H9 (cell line): Measurements from ENCODE around the gene THPO. TPM values are rescaled to one million over a fixed set of nuclear protein-coding genes. Genes with fewer than 3 reads are reported as not detected.

Experiments used
- DNase-seq: peaks from one replicate; pipeline ENCODE4 v3.0.0-alpha.2; 2017
- H2AFZ ChIP-seq: one replicate; pipeline ENCODE4 v1.6.1; 2013; ENCODE audit warnings: mild to moderate bottlenecking, low read length, control low read depth, moderate library complexity
- H2AK5ac ChIP-seq: 2 replicates; pipeline ENCODE4 v1.6.1; 2013; ENCODE audit warnings: low read length, control low read depth, mixed read lengths; ENCODE audit not compliant: insufficient read length
- H2BK120ac ChIP-seq: one replicate; pipeline ENCODE4 v1.6.1; 2013; ENCODE audit warnings: low read depth, mild to moderate bottlenecking, low read length, control low read depth, inconsistent platforms; ENCODE audit not compliant: poor library complexity, severe bottlenecking
- H2BK12ac ChIP-seq: 2 replicates; pipeline ENCODE4 v1.6.1; 2013; ENCODE audit warnings: low read length, control low read depth, mixed read lengths, low read depth; ENCODE audit not compliant: insufficient read length
- H2BK15ac ChIP-seq: 2 replicates; pipeline ENCODE4 v1.6.1; 2013; ENCODE audit warnings: low read depth, low read length, control low read depth
- H2BK20ac ChIP-seq: one replicate; pipeline ENCODE4 v1.6.1; 2013; ENCODE audit warnings: low read depth, mild to moderate bottlenecking, low read length, control low read depth, inconsistent platforms; ENCODE audit not compliant: poor library complexity, severe bottlenecking
- H2BK5ac ChIP-seq: 2 replicates; pipeline ENCODE4 v1.6.1; 2013; ENCODE audit warnings: low read length, control low read depth, mixed read lengths; ENCODE audit not compliant: insufficient read length
- H3K14ac ChIP-seq: 2 replicates; pipeline ENCODE4 v1.6.1; 2013; ENCODE audit warnings: low read length, control low read depth; ENCODE audit not compliant: insufficient read depth
- H3K18ac ChIP-seq: 2 replicates; pipeline ENCODE4 v1.6.1; 2013; ENCODE audit warnings: low read depth, mild to moderate bottlenecking, mixed read lengths, low read length, control low read depth; ENCODE audit not compliant: insufficient read length
- H3K23ac ChIP-seq: 2 replicates; pipeline ENCODE4 v1.6.1; 2013; ENCODE audit warnings: low read length, control low read depth, mixed read lengths, low read depth; ENCODE audit not compliant: insufficient read length
- H3K23me2 ChIP-seq: 2 replicates; pipeline ENCODE4 v1.6.1; 2013; ENCODE audit warnings: low read depth, mild to moderate bottlenecking, mixed read lengths, low read length, control low read depth; ENCODE audit not compliant: insufficient read length, poor library complexity, severe bottlenecking
- H3K27ac ChIP-seq: 2 replicates; pipeline ENCODE4 v1.5.1; 2013; ENCODE audit warnings: low read length, control low read depth, mixed read lengths, low read depth; ENCODE audit not compliant: insufficient read length
- H3K27me3 ChIP-seq: 2 replicates; pipeline ENCODE4 v1.6.1; 2013; ENCODE audit warnings: low read length, control low read depth, inconsistent platforms; ENCODE audit not compliant: insufficient read depth
- H3K4ac ChIP-seq: 2 replicates; pipeline ENCODE4 v1.6.1; 2013; ENCODE audit warnings: low read depth, mild to moderate bottlenecking, control low read depth, inconsistent platforms, low read length, moderate library complexity
- H3K4me1 ChIP-seq: 2 replicates; pipeline ENCODE4 v1.6.1; 2013; ENCODE audit warnings: low read length, control low read depth, inconsistent platforms; ENCODE audit not compliant: insufficient read depth
- H3K4me2 ChIP-seq: 2 replicates; pipeline ENCODE4 v1.6.1; 2013; ENCODE audit warnings: low read length, control low read depth, mixed read lengths; ENCODE audit not compliant: insufficient read length, insufficient read depth
- H3K56ac ChIP-seq: 2 replicates; pipeline ENCODE4 v1.6.1; 2013; ENCODE audit warnings: low read depth, mild to moderate bottlenecking, mixed read lengths, low read length, control low read depth; ENCODE audit not compliant: insufficient read length
- H3K79me1 ChIP-seq: 2 replicates; pipeline ENCODE4 v1.6.1; 2013; ENCODE audit warnings: low read depth, mild to moderate bottlenecking, moderate library complexity, low read length, control low read depth, inconsistent platforms; ENCODE audit not compliant: insufficient read depth, poor library complexity, severe bottlenecking
- H3K79me2 ChIP-seq: 2 replicates; pipeline ENCODE4 v1.6.1; 2013; ENCODE audit warnings: low read length, control low read depth, inconsistent platforms; ENCODE audit not compliant: insufficient read depth
- H3K9ac ChIP-seq: 2 replicates; pipeline ENCODE4 v1.6.1; 2013; ENCODE audit warnings: low read length, control low read depth, mixed read lengths; ENCODE audit not compliant: insufficient read length; ENCODE audit errors: extremely low read depth
- H3K9me3 ChIP-seq: one replicate; pipeline ENCODE4 v1.6.1; 2013; ENCODE audit warnings: low read depth, low read length, inconsistent platforms; ENCODE audit not compliant: control insufficient read depth
- H3T11ph ChIP-seq: one replicate; pipeline ENCODE4 v1.6.1; 2013; ENCODE audit warnings: mild to moderate bottlenecking, low read length, control low read depth, inconsistent platforms
- H4K20me1 ChIP-seq: one replicate; pipeline ENCODE4 v1.6.1; 2013; ENCODE audit not compliant: control insufficient read depth, insufficient read length, insufficient read depth
- H4K5ac ChIP-seq: 2 replicates; pipeline ENCODE4 v1.6.1; 2013; ENCODE audit warnings: low read depth, mild to moderate bottlenecking, mixed read lengths, low read length, control low read depth; ENCODE audit not compliant: insufficient read length
- H4K8ac ChIP-seq: replicated peaks from 2 replicates; pipeline ENCODE4 v1.6.1; 2013; ENCODE audit warnings: low read length, control low read depth, mixed read lengths, low read depth; ENCODE audit not compliant: insufficient read length
- H4K91ac ChIP-seq: 2 replicates; pipeline ENCODE4 v1.6.1; 2013; ENCODE audit warnings: low read depth, mild to moderate bottlenecking, moderate library complexity, mixed read lengths, low read length, control low read depth; ENCODE audit not compliant: insufficient read length
- H3K27ac Mint-ChIP-seq, 3 experiments: 2 replicates in 2 of 3; 3 replicates in 1 of 3; pipeline ENCODE4 v1.8.0; 2020 to 2021; ENCODE audit warnings: mixed read lengths in 3 of 3, mild to moderate bottlenecking in 1 of 3, moderate library complexity in 1 of 3
- H3K27me3 Mint-ChIP-seq: 2 replicates; pipeline ENCODE4 v1.8.0; 2021; ENCODE audit warnings: low read depth, mild to moderate bottlenecking, moderate library complexity, mixed read lengths
- H3K36me3 Mint-ChIP-seq, 3 experiments: 2 replicates in 2 of 3; 3 replicates in 1 of 3; pipeline ENCODE4 v1.8.0; 2020 to 2021; ENCODE audit warnings: low read depth in 3 of 3, mixed read lengths in 3 of 3; ENCODE audit not compliant: insufficient read depth in 1 of 3
- H3K4me1 Mint-ChIP-seq, 2 experiments: 2 replicates each; pipeline ENCODE4 v1.8.0; 2020; ENCODE audit warnings: mixed read lengths in 2 of 2
- H3K4me3 Mint-ChIP-seq, 2 experiments: 2 replicates in 1 of 2; 3 replicates in 1 of 2; pipeline ENCODE4 v1.8.0; 2020 to 2021; ENCODE audit warnings: mild to moderate bottlenecking in 2 of 2, mixed read lengths in 2 of 2, moderate library complexity in 1 of 2
- H3K9me3 Mint-ChIP-seq, 2 experiments: 2 replicates in 1 of 2; 3 replicates in 1 of 2; pipeline ENCODE4 v1.8.0; 2020; ENCODE audit warnings: mild to moderate bottlenecking in 2 of 2, mixed read lengths in 2 of 2, moderate library complexity in 1 of 2
- CTCF ChIP-seq: fragments of 200-600 bp; sonication (generic); conservative IDR thresholded peaks from 3 replicates; pipeline ENCODE4 v1.8.0; 2021; ENCODE audit warnings: antibody characterized with exemption, mild to moderate bottlenecking
- WGBS: extraction: QIAGEN DNeasy Blood & Tissue Kit; methylation state at CpG from one replicate; pipeline ENCODE4 v1.1.7; 2013; ENCODE audit warnings: missing lambda C conversion rate, low lambda C conversion rate, mixed read lengths; ENCODE audit not compliant: insufficient read length; ENCODE audit errors: extremely low coverage; 5-methylcytosine and 5-hydroxymethylcytosine counted together
- total RNA-seq: library from RNA; stranded (reverse); gene quantifications from 2 replicates; pipeline ENCODE4 v1.2.1, GENCODE V29; 2021

Gene THPO
- total RNA-seq, 1 experiment from 2014 or later, result 0.85 TPM

- no peak within 1 kb of the TSS for H2BK120ac ChIP-seq
- H3T11ph ChIP-seq, result no peak within 1 kb of the TSS
- H2BK5ac ChIP-seq, result no peak within 1 kb of the TSS
- H3K4me1 Mint-ChIP-seq, result peaks cover 38 to 39% of the 10 kb centered on the region in 2 experiments
- H3K36me3 Mint-ChIP-seq, result no peaks in the 10 kb centered on the region
- H2BK12ac ChIP-seq, result no peak within 1 kb of the TSS
- no peak within 1 kb of the TSS for H2BK20ac ChIP-seq
- peaks cover 0 to 3% of the 10 kb centered on the region in 2 experiments; a peak in 2 of 5 replicates for H3K9me3 Mint-ChIP-seq
- H3K18ac ChIP-seq, result no peak within 1 kb of the TSS
- H2AK5ac ChIP-seq, result no peak within 1 kb of the TSS
- peaks cover 9% of the 10 kb centered on the region for H3K23me2 ChIP-seq
- TF ChIP-seq CTCF, result no peak
- no peaks in the 10 kb centered on the region for H3K79me2 ChIP-seq
- no peak within 1 kb of the TSS for H3K56ac ChIP-seq
- H4K91ac ChIP-seq, result no peak within 1 kb of the TSS
- peaks cover 90% of the 10 kb centered on the region for H3K27me3 Mint-ChIP-seq
- no peak within 1 kb of the TSS for H3K23ac ChIP-seq
- no peak within 1 kb of the TSS for H4K5ac ChIP-seq
- no CpG with 5 or more reads among the region's 71 CpGs for WGBS
- H3K4me1 ChIP-seq, result peaks cover 9% of the 10 kb centered on the region; the same call in 1 of the 2 replicates
- peaks cover 33% of the 10 kb centered on the region for H3K27me3 ChIP-seq
- H3K9me3 ChIP-seq, result no peaks in the 10 kb centered on the region
- H2AFZ ChIP-seq, result no peak within 1 kb of the TSS
- no peak within 1 kb of the TSS for H2BK15ac ChIP-seq
- no peak within 1 kb of the TSS for H3K14ac ChIP-seq
- H4K20me1 ChIP-seq, result peaks cover 2% of the 10 kb centered on the region
- H3K4ac ChIP-seq, result no peak within 1 kb of the TSS
- no peak for DNase-seq
- no peak within 1 kb of the TSS; a peak in 1 of 7 replicates for H3K27ac Mint-ChIP-seq
- H3K4me3 Mint-ChIP-seq, result peak within 1 kb of the TSS; percentile 66 to 83
- H3K79me1 ChIP-seq, result no peaks in the 10 kb centered on the region
- no peak within 1 kb of the TSS for H4K8ac ChIP-seq
- no peak within 1 kb of the TSS for H3K9ac ChIP-seq
- H3K4me2 ChIP-seq, result peak within 1 kb of the TSS; percentile 80
- no peak within 1 kb of the TSS for H3K27ac ChIP-seq
Measured at GRCh38 chr3:184379358-184380184, 1.6 kb upstream of the THPO start, which contains the start of gene CHRD. CHRD (plus strand) TSS chr3:184380054; CDS start chr3:184380319, 265 bp downstream.
